Psoas muscle (tissue), 8 donors: Measurements from ENCODE around the gene LUC7L. TPM values are rescaled to one million over a fixed set of nuclear protein-coding genes. Genes with fewer than 3 reads are reported as not detected.
"Not testable (repeated sequence)": the region's sequence is repeated elsewhere in the genome, so short reads cannot be mapped to it uniquely, and the experiment has no call there.

Experiments
- ATAC-seq, 4 donors: fragments of 200-7000 bp; cut with Tn5 transposase; one replicate each; pipeline ENCODE4 v1.9.1; 2020; ENCODE audit warnings: moderate library complexity in 3 of 4, mild to moderate bottlenecking in 2 of 4
- DNase-seq, 2 donors: peaks; one replicate each; pipeline ENCODE4 v3.0.0-alpha.2; 2020
- H3K27ac ChIP-seq: fragments of 200-600 bp; one replicate; pipeline ENCODE4 v1.8.0; 2022
- H3K27me3 ChIP-seq, 3 donors: fragments of 200-600 bp in 1 of 3; one replicate each; pipeline versions ENCODE4 v1.6.1 to v1.8.0; 2013 to 2022; ENCODE audit warnings: low read length in 2 of 3, mild to moderate bottlenecking in 2 of 3, moderate library complexity in 1 of 3; ENCODE audit not compliant: insufficient read depth in 3 of 3
- H3K36me3 ChIP-seq, 2 donors: fragments of 200-600 bp in 1 of 2; one replicate each; pipeline versions ENCODE4 v1.6.1 to v1.8.0; 2013 to 2022; ENCODE audit warnings: low read depth in 1 of 2, mild to moderate bottlenecking in 1 of 2, moderate library complexity in 1 of 2; ENCODE audit not compliant: insufficient read depth in 1 of 2
- H3K4me1 ChIP-seq: fragments of 200-600 bp; one replicate; pipeline ENCODE4 v1.8.0; 2022
- H3K4me3 ChIP-seq: fragments of 200-600 bp; one replicate; pipeline ENCODE4 v1.8.0; 2022; ENCODE audit warnings: mild to moderate bottlenecking
- H3K9me3 ChIP-seq: fragments of 200-600 bp; one replicate; pipeline ENCODE4 v1.8.0; 2022
- CTCF ChIP-seq: fragments of 200-600 bp; IDR thresholded peaks from one replicate; pipeline ENCODE4 v1.8.0; 2022; ENCODE audit warnings: antibody characterized with exemption
- WGBS, 3 donors: extraction: QIAGEN DNeasy Blood & Tissue Kit; methylation state at CpG; one replicate each; pipeline versions ENCODE4 v1.1.6 to v1.1.7; 2013; 5-methylcytosine and 5-hydroxymethylcytosine counted together
- intact Hi-C, 2 donors: fragments of 100-400 bp; cut with DNase I; formaldehyde crosslinking; loops; one replicate each; pipeline versions ENCODE4 v1.11.0 to v1.14.2; 2022
- polyA plus RNA-seq, 3 donors: library from polyadenylated mRNA; stranded (reverse); fragments of 200-250 nt; gene quantifications; one replicate each; pipeline ENCODE4 v1.2.3, GENCODE V29; 2013
- total RNA-seq, 4 donors: library from RNA; stranded (reverse); fragmentation: NEBNext Ultra II Directional in 2 of 4; extraction: Animal tissue kit (Norgen Biotek cat#: 25700) in 2 of 4; gene quantifications; one replicate each; pipeline versions ENCODE4 v1.2.1 to v1.2.4, GENCODE V29; 2021 to 2023
- donor health status: healthy with polysubstance abuse.
- donor health status: DM: no; HTN: no; CAD: no; lungs with moderate emphysema.
- donor health status: Bipolar disorder and iron deficiency.
- donor health status: healthy.
- donor health status: DM: yes; HTN: yes; CAD: no.
- donor health status: DM: no; HTN: no; CAD: no.
- donor health status: DM: no; HTN: no; CAD: no.
- donor health status: DM: yes; HTN: yes; CAD: no.

LUC7L gene
- total and polyA plus RNA-seq, 7 donors: 23.8 to 58.9 (median 30.3) TPM

GRCh38 chr16:228151-228851, 948 bp downstream of the LUC7L start:
- TF ChIP-seq CTCF: no peak
- Histone ChIP-seq H3K27me3 (no peaks in the 10 kb centered on the region), H3K27ac (peak overlapping the region; percentile 97), H3K4me1 (peaks cover 12% of the 10 kb centered on the region), H3K4me3 (peak overlapping the region; percentile 89), H3K36me3 (peaks cover 3 to 52% of the 10 kb centered on the region in 2 donors), H3K9me3 (no peaks in the 10 kb centered on the region)
- intact Hi-C loops: loop anchor here (5.0 kb wide), 2 partner anchors 124 to 129 kb away; partner anchors contain the start of gene AXIN1 (in 1 of the 2)
- ATAC-seq (peak in 2 of 4 donors; percentile 7 to 9), DNase-seq (no peak)
- 18 to 21% (median 20%) methylated on average over 9 of the region's 9 CpGs for WGBS, 3 donors

- no peaks in the 10 kb centered on the region for H3K4me1 ChIP-seq
- peaks cover 18 to 100% of the 10 kb centered on the region in 2 donors for H3K36me3 ChIP-seq
- DNase-seq: no peak
- ATAC-seq: no peak
- no peak for TF ChIP-seq CTCF
- H3K9me3 ChIP-seq: no peaks in the 10 kb centered on the region
- no peak overlapping the region for H3K27ac ChIP-seq
- H3K27me3 ChIP-seq: no peaks in the 10 kb centered on the region
- H3K4me3 ChIP-seq: no peak overlapping the region
- intact Hi-C loops: no loop called here
- 64 to 68% (median 65%) methylated on average over 4 of the region's 4 CpGs for WGBS, 3 donors
These were observed 9.2 kb downstream of the LUC7L start for GRCh38 chr16:220021-220420.

- intact Hi-C loops: no loop called here
- WGBS, 3 donors: 43 to 77% (median 49%) methylated on average over 3 of the region's 3 CpGs
- Histone ChIP-seq H3K36me3 (peaks cover 5 to 90% of the 10 kb centered on the region in 2 donors), H3K9me3 (no peaks in the 10 kb centered on the region), H3K27ac (no peak overlapping the region), H3K4me3 (no peak overlapping the region), H3K27me3 (no peaks in the 10 kb centered on the region), H3K4me1 (peaks cover 21% of the 10 kb centered on the region)
- no peak for DNase-seq
- ATAC-seq: peak in 3 of 4 donors; percentile 32 to 40 (median 40)
- TF ChIP-seq CTCF: no peak
These were observed 16.2 kb downstream of the LUC7L start for GRCh38 chr16:212999-213398.

GRCh38 chr16:211631-212180, 17.5 kb downstream of the LUC7L start:
- H3K27me3 ChIP-seq, H3K9me3 ChIP-seq, intact Hi-C loops, H3K4me3 ChIP-seq: not testable (repeated sequence)
- Histone ChIP-seq H3K27ac (peak overlapping the region; percentile 54), H3K4me1 (peaks cover 21% of the 10 kb centered on the region), H3K36me3 (peaks cover 8 to 89% of the 10 kb centered on the region in 2 donors)
- DNase-seq: peak in 1 of 2 donors; percentile 39
- ATAC-seq: peak in 2 of 4 donors; percentile 41 to 47
- 88 to 92% (median 90%) methylated on average over 14 of the region's 14 CpGs for WGBS, 3 donors

- peak; percentile 47 to 79 (median 69) for ATAC-seq
- peaks cover 19 to 89% of the 10 kb centered on the region in 2 donors for H3K36me3 ChIP-seq
- intact Hi-C loops: loop anchor here in 1 of 2 donors (10.0 kb wide), 1 partner anchor 145 kb away; the partner anchor contains the start of gene AXIN1
These were observed 19.9 kb downstream of the LUC7L start for GRCh38 chr16:209359-209758.

GRCh38 chr16:204046-204445, 25.2 kb downstream of the LUC7L start:
- not testable (repeated sequence) for H3K27me3 ChIP-seq, H3K4me1 ChIP-seq, DNase-seq, H3K4me3 ChIP-seq, ATAC-seq, H3K27ac ChIP-seq, H3K9me3 ChIP-seq
- 75 to 91% (median 81%) methylated on average over 9 of the region's 9 CpGs for WGBS, 3 donors
- H3K36me3 ChIP-seq: peaks cover 24 to 95% of the 10 kb centered on the region in 2 donors
- intact Hi-C loops: loop anchor here in 1 of 2 donors (10.0 kb wide), 1 partner anchor 151 kb away; the partner anchor contains the start of gene AXIN1

More at GRCh38 chr16:209359-209758, 19.9 kb downstream of the LUC7L start:
- Histone ChIP-seq H3K4me1 (peaks cover 27% of the 10 kb centered on the region), H3K27ac (peak overlapping the region; percentile 53)
- 51 to 69% (median 57%) methylated on average over 4 of the region's 4 CpGs for WGBS, 3 donors
- H3K9me3 ChIP-seq, DNase-seq, H3K27me3 ChIP-seq, H3K4me3 ChIP-seq: not testable (repeated sequence)
